GM21529 (cell line): ENCODE results near the gene TCP10L.

Experiments
- ATAC-seq: cut with Tn5 transposase; IDR thresholded peaks from one replicate; pipeline ENCODE4 v1.9.1; 2021; ENCODE audit not compliant: unreplicated experiment

The TCP10L gene

GRCh38 chr21:32523988-32524719 lies 61.2 kb downstream of the TCP10L start:
- no peak for ATAC-seq
